GM19452 (cell line): ENCODE measurements around the gene SH2D6.
"Not testable (repeated sequence)": the region's sequence is repeated elsewhere in the genome, so short reads cannot be mapped to it uniquely, and the experiment has no call there.

Experiments
- ATAC-seq: cut with Tn5 transposase; IDR thresholded peaks from one replicate; pipeline ENCODE4 v1.9.1; 2021; ENCODE audit not compliant: unreplicated experiment

SH2D6 gene

DNA sequence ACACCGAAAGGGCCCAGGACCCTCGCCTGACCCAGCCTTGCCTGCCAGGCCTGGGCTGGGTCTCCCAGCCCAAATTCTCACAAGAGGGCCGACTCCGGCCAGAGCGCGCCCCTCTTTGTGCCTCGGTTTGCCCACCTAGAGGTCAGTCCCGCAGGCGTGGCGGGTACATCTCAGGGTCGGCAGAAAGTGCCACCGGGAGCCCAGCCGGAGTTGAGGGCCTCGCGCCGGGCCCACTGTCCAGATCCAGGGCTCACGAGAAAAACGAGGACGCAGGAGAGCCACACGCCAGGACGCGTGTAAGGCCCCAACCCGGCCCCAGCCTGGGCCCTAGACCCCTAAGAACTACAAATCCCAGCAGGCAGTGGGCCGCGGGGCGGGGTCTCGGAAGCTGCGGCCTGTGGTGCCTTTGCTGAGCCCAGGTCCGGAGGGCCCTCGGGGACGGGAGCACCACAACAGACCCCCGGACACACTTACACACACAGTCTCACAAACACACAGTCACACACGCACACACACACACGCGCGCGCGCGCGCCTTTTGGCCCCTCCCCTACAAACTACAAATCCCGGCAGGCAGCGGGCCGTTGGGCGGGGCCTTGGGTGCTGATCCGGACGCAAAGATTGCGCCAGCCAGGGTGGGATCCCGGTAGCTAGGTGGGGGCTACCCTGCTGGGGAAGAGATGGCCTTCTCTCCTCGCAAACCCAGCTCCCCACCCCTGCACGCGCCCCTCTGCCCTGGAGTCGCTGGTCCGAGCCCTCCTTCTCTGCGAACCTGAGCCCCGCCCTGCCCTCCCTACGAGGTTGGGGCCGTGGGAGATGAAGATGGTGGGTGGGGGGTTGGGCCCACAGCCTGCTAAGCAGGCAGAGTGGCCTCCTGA lies at the start of gene SH2D6:
Gene SH2D6 (plus strand): TSS at position 583 of the 877 bp plus-strand sequence. CDS start 10,752 bp downstream, outside the sequence.
- ATAC-seq, result peak; percentile 84

DNA sequence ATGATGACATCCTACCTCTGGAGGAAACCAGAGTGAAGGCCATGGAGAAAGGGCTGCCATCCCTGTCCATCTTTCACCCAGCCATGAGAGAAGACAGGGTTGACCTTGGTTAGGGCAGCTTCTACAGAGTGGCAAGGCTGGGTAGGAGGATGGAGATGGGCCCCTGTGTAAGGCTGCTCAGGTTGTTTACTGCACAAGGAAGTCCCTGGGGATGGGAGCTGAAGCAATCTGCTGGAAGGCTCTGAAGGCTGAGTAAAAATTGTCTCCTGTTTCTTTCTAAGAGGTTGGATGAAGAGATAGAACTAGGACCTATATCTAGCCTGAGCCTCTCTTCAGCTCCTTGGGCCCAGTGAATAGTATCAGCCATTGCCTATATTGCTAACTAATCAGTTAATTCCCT lies 49.6 kb upstream of the SH2D6 start:
- ATAC-seq, result no peak

DNA sequence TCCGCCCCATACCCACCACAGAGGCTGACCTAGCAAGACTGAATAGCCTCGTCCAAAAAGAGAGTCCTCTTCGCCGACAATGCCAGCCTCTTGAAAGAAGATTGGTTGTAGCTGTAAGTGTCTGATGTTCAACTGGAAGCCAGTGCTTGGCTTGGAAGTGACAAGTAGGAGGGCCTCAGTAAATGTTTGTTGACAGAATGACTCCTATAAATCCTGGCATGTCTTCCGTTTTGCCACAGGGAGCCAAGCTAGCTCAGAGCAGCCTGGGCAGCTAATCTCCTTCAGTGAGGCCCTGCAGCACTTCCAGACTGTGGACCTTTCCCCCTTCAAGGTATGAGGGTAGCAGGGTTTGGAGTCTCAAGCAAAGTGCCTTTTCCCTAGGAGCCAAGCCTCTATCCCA lies 49.0 kb upstream of the SH2D6 start:
- ATAC-seq, result no peak

DNA sequence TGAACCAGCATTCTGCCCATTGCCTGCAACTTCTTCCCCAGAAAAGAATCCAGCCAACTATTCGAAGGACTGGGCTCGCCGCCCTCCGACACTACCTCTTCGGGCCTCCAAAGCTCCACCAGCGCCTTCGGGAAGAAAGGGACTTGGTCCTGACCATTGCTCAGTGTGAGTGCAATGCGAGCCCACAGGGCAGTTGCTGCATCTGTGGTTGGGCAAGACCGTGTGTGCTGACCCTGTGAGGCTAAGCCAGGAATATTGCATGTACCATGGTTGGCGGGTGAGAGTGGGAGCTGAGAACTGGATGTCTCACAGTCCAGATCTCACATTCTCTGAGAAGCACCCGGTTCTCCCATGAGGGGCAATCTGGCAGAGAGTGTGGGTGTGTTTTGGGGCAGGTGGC lies 47.5 kb upstream of the SH2D6 start:
- ATAC-seq, result no peak

DNA sequence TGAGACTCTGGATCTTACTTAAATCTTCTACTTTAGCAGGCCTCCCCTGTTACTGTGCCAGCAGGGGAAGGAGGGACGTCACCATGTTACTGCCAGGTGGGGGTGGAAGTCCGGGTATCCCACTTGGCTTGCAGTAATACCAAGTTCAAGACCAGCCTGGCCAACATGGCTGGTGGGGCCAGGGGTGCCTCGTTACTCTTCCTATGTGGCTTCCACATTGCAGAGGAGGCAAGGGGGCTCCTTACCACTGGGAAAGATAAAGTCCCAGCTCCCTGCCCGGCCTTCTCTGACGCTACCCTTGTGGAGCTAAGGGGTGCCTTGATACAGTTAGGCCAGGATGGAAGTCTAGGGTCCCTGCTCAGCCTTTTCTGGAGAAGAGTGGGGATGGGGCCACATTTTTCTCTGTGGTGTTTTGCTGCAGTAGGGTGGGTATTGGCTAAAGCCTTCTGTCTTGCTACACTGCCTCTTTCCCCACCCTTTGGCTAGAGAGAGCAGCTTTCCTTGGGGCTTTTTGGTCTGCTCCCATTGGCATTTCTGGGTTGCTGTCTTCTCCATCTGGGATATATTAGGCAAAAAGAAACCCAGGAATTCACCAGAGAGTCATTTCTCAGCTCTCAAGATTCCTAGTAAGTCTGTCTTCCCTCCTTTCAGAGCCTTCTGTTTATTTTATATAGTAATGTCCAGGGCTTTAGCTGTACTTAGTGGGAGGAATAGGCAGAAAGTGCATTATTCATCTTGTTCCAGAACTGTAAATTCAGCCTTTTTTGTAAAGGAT lies 42.0 kb upstream of the SH2D6 start:
- no peak for ATAC-seq

DNA sequence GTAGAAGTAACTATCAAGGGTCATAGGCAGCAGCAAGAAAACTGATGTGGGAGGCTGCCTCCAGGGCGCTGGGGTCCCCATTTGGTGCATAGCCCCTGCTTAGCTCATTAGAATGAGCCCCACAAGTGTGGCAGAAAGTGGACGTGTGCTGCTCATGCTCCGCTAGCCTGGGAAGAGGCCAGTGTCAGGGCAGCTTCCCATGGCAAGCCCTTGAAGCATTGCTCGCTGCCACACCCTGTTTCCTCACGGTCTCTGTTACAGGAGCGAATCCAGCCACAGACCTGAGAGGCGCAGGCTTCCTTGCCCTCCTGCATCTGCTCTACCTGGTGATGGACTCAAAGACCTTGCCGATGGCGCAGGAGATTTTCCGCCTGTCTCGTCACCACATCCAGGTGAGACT lies 41.4 kb upstream of the SH2D6 start:
- ATAC-seq, result no peak

DNA sequence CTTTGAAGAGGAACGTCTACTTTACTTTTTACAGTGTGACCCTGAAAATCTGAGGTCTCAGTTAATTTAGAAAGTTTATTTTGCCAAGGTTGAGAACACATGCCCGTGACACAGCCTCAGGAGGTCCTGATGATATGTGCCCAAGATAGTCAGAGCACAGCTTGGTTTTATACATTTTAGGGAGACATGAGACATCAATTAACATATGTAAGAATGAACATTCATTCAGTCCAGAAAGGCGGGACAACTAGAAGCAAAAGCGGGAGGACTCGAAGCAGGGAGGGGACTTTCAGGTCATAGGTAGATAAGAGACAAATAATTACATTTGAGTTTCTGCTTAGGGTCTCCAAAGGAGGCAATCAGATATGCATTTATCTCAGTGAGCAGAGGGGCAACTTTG lies 40.3 kb upstream of the SH2D6 start:
- no peak for ATAC-seq

DNA sequence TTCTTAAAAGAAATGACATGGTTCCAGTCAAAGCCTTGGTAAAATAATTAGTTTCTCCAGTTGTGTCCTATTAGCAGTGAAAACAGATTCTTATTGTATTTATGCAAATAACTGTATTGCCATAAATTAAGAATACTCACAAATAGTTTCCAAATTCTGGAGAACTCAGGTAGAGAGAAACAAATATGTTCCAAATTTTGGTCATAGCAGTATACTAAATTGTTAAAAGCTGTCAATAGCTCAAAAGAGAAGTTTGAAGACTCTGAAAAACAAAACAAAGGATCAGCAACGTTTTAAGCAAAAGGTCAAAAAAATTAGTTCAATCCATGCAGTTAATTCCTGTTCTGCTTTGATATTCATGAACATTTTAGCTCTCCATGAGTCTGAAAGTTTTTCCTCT lies 38.5 kb upstream of the SH2D6 start:
- no peak for ATAC-seq

DNA sequence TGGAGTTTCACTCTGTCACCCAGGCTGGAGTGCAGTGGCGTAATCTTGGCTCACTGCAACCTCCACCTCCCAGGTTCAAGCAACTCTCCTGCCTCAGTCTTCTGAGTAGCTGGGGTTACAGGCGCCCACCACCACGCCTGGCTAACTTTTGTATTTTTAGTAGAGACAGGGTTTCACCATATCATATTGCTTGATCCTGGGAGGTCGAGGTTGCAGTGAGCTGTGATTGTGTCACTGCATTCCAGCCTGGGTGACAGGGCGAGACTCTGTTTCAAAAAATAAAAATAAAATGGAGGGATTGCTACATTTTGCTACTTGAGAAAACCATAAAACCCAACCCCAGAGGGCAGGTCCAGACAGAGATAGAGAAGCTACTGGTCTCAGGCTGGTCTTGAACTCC lies 35.4 kb upstream of the SH2D6 start:
- not testable (repeated sequence) for ATAC-seq

DNA sequence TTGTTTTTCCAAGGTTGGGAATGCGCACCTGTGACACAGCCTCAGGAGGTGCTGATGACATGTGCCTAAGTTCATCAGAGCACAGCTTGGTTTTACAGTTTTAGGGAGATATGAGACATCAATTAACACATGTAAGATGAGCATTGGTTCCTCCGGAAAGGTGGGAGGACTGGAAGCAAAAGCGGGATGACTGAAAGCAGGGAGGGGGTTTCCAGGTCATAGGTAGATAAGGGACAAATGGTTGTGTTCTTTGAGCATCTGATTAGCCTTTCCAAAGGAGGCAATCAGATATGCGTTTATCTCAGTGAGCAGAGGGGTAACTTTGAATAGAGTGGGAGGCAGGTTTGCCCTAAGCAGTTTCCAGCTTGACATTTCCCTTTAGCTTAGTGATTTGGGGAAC lies 34.7 kb upstream of the SH2D6 start:
- ATAC-seq, result no peak

DNA sequence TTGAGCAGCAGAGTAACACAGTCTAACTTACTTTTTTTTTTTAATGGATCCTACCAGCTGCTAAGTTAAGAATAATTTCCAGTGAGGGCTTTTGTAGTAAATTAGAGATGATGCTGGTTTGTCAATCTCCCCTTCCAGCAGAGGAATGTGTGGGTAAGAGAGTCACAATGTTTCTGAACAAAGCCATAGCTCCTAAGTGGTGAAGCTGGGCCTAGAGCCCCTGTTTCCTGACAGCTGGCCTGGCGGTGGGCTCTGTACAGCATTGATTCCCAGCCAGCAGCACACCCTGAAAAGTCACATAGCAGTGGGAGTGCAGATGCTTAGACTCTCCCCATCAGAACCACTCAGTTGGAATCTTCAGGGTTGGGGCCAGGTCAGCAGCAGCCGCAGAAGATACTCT lies 32.8 kb upstream of the SH2D6 start:
- ATAC-seq, result no peak

DNA sequence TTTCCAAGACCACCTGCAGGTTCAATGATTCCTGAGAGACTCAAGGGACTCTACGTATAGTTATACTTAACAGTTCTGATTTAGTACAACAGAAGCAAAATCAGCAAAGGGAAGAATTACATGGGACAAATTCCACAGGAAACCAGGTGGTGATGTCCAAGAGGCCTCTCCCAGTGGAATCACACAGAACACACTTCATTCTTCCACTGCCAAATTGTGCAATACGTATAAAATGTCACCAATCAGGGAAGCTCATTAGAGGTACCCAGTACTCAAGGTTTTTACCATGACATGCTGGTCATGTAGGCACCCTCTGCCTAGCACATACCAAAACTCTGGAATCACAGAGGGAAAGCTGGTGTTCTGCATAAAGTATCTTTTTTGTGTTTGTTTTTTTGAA lies 30.8 kb upstream of the SH2D6 start:
- no peak for ATAC-seq

DNA sequence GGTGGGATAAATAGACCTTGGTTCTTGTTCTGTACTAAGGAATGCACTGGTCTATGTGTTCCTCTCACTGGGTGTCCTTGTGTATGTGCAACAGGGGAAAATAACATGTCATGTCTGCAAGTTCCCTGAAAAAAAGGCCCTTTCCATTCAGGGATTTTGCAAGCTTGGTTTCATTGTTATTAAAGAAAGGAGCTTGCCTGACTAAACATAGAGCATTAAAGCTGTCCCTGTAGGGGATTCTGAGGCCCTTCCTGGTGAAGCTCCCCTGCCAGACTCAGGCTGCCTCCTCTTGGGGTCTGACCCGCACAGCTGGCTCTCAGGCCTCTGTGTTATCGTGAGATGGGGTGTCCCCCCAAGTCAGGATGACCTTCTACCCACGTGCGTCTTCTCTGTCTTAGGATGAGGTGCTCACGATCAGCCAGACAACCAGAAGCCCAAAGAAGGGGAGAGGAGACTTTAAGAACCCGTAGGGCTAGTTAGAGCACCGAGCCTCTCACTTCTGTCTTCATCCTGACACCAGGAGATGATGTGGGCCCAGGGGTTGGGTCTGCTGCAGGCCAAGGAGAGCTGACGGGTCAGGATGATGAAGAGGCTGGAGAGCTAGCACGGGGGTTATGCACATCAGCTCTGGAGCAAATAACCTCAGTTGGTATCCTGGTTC lies 29.5 kb upstream of the SH2D6 start:
- no peak for ATAC-seq

DNA sequence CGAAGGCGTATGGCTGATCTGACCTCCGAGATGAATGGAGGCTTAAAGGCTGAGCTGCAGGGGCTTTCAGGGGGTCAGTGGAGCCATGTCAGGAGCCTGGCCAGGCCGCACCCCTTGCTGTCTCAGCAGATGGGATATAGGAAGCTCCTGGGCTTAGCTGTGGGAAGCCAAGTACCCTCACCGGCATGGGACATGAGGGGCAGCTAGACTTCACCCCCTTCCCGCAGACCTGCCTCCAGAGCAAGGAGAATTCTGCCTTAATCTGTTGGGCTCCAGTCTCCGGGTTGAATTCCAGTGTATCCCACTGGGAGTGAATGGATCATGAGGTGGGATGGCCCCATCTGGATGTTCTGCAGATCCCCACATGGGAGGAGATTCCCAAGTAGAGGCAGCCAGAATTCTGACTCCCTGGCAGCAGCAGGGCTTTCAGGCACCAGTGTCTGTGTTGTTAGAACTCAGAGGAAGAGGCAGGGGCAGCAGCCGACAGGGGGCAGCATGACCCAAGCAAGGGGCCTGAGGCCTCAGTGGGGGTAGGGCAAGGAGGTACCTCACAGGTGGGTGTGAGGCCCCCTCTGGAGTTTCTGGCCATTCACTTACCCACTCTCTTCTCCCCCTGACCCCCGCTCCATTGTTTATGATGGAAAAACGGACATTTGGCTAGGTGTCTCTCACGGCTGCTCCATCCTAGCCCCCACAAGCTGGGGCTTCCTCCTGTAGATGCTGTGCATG lies 27.4 kb upstream of the SH2D6 start:
- ATAC-seq, result no peak

DNA sequence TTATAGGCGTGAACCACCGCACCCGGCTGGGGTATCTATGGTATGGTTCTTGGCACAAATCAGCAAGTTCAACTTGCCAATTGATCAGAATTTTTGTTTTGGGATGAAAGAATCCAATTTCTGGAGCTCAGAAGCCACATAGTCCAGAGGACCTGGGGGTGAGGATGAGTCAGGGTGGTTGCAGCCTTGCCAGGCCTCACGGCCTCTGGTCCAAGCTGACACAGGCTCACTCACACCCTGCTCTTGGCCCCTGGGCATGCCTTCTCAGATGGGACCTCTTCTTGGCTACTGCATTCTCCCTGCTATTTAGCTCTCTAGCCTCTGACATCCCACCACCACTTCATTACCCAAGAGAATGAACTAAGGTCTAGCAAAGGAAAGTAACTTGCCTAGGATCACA lies 24.7 kb upstream of the SH2D6 start:
- ATAC-seq, result no peak

DNA sequence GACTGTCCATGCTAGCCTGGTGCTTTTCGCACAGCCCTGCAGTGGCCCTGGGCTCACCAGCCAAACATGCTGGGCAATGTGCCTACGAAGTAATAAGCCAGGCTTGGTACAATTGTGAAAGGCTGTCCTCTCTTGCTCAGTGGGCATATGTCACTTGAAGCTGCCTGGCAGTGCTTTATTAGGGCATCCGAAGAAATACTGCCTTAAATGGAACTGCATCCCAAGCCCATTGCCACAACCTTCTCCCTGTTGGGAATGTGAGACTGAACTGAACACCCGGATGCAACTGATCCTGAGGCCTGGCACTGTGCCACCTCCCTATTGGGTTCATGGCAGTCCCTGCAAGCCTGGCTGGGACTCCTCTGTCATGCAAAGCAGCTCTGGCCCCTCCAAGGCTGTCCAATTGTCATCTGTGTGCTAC lies 24.2 kb upstream of the SH2D6 start:
- no peak for ATAC-seq

DNA sequence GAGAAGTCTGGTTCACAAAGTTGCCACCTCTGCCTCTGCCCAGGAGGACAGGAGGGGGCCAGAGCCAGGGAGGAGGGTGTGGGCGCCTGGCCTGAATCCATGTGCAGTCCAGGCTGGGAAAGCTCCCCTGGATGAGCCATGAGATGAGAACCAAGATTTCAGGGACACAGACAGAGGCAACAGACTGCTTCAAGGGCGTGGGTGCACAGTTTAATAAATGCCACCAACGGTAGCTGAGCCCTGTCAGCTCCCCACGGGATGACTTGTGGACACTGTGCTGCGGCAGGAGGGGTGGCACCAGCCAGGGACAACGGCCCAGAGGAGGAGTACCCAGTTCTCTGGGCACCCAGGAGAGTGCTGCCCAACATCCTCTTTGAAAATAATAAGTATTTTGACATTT lies 23.5 kb upstream of the SH2D6 start:
- ATAC-seq, result no peak

DNA sequence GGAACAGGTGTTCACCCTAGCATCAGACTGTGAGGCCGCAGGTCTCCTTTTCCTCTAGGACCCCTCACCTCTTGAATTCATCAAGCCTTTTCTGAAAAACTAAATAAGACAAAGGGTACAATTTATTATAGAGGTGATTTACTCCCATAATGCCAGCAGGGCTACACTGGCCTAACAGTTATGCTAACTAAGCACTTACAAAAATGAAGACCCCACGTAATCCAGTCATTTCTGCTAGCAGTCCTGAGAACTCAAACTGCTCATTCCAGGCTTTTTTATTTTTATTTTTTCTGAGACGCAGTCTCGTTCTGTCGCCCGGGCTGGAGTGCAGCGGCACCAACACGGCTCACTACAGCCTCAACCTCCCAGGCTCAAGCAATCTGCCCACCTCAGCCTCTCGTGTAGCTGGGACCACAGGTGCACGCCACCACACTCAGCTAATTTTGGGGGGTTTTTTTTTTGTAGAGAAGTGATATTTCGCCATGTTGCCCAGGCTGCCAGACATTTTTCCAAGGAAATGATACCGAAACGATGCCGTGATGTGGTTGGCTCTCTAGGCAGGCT lies 22.5 kb upstream of the SH2D6 start:
- ATAC-seq, result no peak

DNA sequence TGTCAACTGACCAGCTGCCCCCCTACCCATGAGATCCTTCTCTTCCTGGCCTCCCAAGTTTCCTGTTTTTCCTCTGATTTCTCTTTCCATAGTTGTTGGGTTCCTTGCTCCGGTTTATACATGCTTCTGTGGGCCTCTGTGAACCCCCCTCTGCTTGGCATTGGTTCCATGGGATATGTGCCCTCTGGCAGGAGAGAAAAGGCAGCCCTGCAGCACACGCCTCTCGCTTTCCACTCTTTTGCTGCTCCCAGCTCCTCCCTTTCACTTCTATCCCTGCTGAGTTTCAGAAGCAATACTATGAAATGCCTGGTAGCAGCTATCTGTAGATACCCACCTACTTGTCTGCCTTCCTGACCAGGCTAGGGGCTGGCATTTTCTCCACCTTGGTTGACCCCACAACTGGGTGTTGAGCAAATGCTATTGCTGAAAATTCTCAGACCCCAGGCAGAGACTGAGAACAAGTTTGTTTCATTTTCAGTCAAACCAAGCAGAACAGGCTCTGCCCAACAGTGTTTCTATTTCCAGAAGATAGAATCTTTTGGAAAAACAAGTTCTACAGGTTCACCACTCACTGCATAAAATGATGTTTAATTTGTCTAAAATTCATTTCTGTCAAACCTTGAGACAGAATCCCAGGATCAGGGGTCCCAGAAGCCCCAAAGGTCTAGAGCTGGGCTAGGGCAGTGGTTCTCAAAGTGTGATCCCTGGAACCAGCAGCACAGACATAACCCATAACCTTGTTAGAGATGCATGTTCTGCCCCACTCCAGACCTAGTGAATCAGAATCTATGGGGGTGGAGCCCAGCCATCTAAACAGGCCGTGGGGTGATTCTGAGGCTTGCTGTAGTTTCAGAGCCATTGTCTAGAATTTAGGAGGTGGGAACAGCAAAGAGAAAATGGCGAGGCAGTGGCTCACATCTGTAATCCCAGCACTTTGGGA lies 21.7 kb upstream of the SH2D6 start:
- no peak for ATAC-seq

DNA sequence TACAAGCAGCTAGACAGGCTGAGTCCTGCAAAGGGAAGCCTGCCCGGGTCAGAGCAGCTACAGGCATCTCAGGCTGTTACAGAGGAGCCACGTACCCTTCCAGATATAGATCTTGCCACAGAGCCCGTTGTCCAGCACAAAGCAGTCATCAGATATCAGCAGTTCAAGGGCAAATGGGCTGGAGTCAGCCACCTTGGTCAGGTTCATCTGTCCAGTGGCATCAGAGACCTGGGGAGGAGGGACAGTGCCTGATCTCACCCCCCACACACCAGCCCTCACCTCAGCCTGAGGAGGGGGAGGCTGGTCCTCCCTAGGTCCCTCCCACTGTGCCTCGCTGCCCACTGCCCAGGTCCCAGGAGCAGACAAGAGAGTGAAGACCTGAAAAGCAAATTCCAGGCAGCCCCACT lies 20.6 kb upstream of the SH2D6 start:
- no peak for ATAC-seq
